ENCODE measurements around the gene NCOA3. TPM values are rescaled to one million over a fixed set of nuclear protein-coding genes. Genes with fewer than 3 reads are reported as not detected.

Gene NCOA3
- total RNA-seq, 3 donors from 2014 or later = 22.8 to 28.8 (median 24.7) TPM

- DNase-seq = no peak
- no peaks in the 10 kb centered on the region for H3K9me3 ChIP-seq
- H3K4me3 ChIP-seq = no peak overlapping the region
- no peaks in the 10 kb centered on the region for H3K4me1 ChIP-seq (ENCODE audit: low read depth)
- intact Hi-C loops (cut with DNase I, micrococcal nuclease) = no loop called here
- no peaks in the 10 kb centered on the region for H3K36me3 ChIP-seq (ENCODE audit: low read depth)
- no peak for ATAC-seq
- TF ChIP-seq, protein P1, sequence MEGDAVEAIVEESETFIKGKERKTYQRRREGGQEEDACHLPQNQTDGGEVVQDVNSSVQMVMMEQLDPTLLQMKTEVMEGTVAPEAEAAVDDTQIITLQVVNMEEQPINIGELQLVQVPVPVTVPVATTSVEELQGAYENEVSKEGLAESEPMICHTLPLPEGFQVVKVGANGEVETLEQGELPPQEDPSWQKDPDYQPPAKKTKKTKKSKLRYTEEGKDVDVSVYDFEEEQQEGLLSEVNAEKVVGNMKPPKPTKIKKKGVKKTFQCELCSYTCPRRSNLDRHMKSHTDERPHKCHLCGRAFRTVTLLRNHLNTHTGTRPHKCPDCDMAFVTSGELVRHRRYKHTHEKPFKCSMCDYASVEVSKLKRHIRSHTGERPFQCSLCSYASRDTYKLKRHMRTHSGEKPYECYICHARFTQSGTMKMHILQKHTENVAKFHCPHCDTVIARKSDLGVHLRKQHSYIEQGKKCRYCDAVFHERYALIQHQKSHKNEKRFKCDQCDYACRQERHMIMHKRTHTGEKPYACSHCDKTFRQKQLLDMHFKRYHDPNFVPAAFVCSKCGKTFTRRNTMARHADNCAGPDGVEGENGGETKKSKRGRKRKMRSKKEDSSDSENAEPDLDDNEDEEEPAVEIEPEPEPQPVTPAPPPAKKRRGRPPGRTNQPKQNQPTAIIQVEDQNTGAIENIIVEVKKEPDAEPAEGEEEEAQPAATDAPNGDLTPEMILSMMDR (IDR thresholded peaks at IDR 0.05) = no peak
Measured at GRCh38 chr20:47603260-47603659, 101.6 kb downstream of the NCOA3 start.

GRCh38 chr20:47605673-47606413 is 104.2 kb downstream of the NCOA3 start:
- TF ChIP-seq, protein P1 (IDR thresholded peaks at IDR 0.05) = no peak
- Histone ChIP-seq H3K9me3 (no peaks in the 10 kb centered on the region), H3K4me3 (no peak overlapping the region), H3K4me1 (ENCODE audit: low read depth) (no peaks in the 10 kb centered on the region), H3K36me3 (ENCODE audit: low read depth) (no peaks in the 10 kb centered on the region)
- DNase-seq (no peak), ATAC-seq (no peak)
- intact Hi-C loops (cut with DNase I, micrococcal nuclease) = no loop called here

DNA sequence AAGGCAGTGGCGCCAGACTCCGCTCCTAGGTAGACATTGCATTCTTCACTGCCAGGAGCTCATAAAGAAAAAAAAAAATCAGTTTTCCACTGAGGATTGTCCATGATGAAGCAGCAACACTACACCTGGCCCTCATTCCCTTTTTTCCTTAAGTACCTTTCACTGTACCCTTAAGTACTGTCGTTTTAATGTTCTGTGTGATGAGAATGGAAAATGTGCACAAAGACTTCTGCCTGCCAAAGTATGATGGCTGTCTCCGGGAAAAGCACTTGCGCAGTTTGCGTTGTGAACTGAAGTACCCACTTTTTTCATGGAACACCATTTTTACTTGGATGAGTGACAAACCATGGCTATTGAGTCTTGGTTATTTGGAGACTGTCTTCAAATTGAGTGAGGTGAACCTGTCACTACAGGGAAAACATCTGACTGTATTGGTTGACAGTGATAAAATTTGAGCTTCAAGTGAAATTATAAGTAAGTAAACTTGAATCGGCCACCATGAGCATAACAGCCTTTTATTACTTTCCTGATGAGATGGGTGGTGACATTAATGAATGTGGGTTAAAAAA is 104.8 kb downstream of the NCOA3 start:
- H3K9me3 ChIP-seq = no peaks in the 10 kb centered on the region
- TF ChIP-seq, protein P1 (IDR thresholded peaks at IDR 0.05) = no peak
- ATAC-seq (no peak), DNase-seq (no peak)
- intact Hi-C loops (cut with DNase I, micrococcal nuclease) = no loop called here
- no peaks in the 10 kb centered on the region for H3K4me1 ChIP-seq (ENCODE audit: low read depth)
- no peaks in the 10 kb centered on the region for H3K36me3 ChIP-seq (ENCODE audit: low read depth)
- H3K4me3 ChIP-seq = no peak overlapping the region

DNA sequence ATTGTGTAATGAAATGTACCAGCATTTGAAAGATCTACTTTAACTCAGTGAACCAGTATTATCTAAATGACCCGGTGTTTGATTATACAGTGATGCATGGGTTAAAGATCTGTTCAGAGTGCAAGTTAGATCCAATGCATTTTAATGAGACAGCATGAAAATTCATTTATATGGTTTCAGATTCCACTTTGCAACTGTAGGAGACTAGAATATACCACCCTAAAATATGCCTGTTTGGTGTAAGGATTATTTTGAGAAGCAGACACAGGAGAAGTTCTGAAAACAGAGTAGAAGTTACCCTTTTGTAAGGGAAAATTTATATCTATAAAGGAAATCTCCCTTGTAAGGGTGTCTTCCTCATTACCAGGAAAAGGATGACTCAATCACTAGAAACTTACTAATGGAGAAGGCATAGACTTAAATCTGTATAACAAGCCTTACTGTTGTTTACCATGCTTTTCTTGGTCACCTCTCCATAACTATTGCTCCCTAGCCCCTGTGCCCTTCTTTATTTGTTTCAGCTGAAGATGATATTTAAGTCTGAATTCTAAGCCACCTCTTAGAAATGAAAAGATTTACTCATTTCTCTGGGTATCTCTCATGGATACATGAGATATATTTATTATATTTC is 105.4 kb downstream of the NCOA3 start:
- intact Hi-C loops (cut with DNase I, micrococcal nuclease) = no loop called here
- DNase-seq = no peak
- ATAC-seq = no peak

DNA sequence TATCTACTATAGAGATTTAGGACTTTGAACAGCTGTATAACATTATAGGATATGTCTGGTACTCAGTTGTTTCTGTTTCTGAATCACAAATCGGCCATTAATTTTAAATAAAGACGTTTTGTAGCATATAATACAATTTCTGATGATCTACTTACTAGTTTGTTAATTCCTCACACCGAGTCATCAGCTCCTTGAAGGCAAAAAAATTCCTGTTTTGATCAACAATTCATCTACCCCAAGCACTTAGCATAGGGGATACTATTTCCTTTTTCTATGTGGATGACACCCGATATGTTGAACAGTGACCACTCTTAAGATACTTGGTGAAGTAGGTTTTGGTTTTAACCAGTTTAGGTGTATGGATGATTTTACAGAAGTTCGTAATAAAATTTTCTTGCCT is 107.3 kb downstream of the NCOA3 start:
- intact Hi-C loops (cut with DNase I, micrococcal nuclease) = no loop called here
- DNase-seq (no peak), ATAC-seq (no peak)
- no peaks in the 10 kb centered on the region for H3K36me3 ChIP-seq (ENCODE audit: low read depth)
- no peak overlapping the region for H3K4me3 ChIP-seq
- no peaks in the 10 kb centered on the region for H3K9me3 ChIP-seq
- H3K4me1 ChIP-seq (ENCODE audit: low read depth) = no peaks in the 10 kb centered on the region
- TF ChIP-seq, protein P1 (IDR thresholded peaks at IDR 0.05) = no peak

More for the DNA sequence above, 105.4 kb downstream of the NCOA3 start:
- TF ChIP-seq, protein P1 (IDR thresholded peaks at IDR 0.05) = no peak
- Histone ChIP-seq H3K36me3 (ENCODE audit: low read depth) (no peaks in the 10 kb centered on the region), H3K9me3 (no peaks in the 10 kb centered on the region), H3K4me3 (no peak overlapping the region), H3K4me1 (ENCODE audit: low read depth) (no peaks in the 10 kb centered on the region)

All from mucosa of descending colon (tissue), 3 donors.